Activated naive CD4-positive, alpha-beta T cell treated with Interleukin-2 at 50 U/mL for 16 hours (primary cell): Measurements from ENCODE around the gene DEAF1.
"Not testable (repeated sequence)": the region's sequence is repeated elsewhere in the genome, so short reads cannot be mapped to it uniquely, and the experiment has no call there.

Experiments used
- DNase-seq: peaks from one replicate; pipeline ENCODE4 v3.0.0-alpha.2; 2020

The DEAF1 gene

DNA sequence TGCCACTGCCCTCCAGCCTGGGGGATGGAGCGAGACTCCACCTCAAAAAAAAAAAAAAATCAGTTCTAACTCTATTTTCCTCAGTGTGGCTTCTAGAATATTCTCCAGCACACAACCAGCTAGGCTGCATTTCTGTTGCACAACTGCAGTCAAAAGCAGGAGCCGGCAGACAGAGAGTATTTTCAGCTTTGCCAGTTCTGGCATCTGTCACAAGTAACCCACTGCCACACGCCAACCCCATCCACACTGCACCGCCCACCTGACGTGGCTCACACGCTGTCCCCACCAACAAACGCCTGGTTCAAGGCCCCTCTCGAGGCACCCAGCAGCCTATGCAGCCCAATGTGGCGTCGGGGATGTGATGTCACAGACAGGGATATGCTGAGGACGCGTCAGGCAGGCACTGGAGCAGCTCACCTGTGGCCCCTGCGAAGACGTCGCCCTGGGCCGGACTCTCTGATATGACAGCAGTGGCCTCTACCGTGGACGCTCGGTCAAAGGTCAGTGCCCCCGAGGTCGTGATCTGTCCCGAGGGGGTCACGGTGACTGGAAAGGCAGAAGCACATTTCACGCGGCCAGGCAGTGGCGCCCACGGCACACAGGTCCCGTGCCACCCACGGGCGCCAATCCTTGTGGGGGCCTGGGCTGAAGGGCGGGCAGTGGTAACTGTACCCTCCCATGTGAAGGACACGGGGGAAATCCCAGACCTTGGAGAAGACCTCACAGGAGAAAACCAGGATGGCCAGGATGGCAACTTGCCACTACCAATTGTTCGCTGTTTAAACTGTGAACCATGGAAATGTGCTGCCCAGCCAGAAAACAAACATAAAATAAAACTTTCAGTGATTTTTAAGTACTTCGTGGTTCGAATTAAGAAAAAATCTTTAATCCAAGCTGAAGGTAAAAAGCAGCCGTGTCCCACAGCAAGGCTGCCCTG lies 15.5 kb downstream of the DEAF1 start:
- DNase-seq: no peak

DNA sequence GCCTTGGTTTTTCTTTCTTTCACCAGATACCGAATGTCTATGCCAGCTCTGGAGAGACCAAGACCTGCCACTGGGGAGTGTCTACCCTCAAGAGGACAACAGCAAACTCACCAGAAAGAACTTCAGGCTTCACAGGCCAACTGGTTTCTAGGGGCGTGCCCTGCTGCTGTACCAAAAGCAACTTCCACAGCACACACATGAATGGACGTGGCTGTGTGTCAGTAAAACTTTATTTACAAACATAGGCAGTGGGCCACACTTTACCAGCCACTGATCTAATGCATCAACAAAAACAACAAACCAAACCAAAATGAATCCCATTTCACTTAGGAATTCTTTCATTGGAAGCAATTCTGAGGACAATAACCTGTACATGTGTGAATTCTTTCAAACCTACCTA lies 16.7 kb downstream of the DEAF1 start:
- DNase-seq: no peak

DNA sequence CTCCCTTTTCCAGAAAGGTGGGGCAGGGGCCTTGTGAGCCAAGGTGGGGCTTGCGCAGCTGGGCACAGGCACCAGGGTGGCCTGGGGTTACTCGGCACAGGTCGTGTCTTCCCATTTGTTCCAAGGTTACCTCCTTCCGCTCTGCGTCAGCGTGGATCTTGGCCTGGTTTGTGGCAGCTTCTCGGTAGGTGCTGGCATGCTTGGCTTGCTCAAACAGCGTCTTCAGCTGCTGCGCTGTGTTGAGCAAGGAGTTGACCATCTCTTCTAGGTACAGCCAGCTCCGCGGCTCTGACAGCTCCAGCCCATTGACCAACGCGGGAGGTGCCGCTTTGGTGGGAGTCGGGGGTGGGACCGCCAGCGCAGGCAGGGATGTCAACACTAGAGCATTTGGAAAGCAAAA lies 20.6 kb downstream of the DEAF1 start:
- DNase-seq: no peak

DNA sequence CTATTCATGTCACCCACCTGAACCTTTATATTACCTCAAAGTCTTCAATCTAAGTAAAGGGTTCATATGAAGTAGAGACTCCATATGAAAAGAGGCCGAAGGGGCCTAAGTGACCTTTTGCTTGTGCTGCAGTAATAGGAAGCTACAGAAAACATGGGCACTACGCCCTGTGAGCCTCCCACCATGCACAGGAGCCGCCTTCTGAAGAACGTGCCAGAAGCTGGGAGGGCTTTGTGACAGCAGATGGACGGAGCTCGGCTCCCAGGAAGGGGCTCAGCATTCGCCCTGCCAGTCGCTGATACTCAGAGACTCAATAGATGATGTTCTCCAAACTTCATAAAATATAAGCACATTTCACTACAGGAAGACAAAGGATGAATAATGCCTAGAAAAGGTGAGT lies 21.2 kb downstream of the DEAF1 start:
- DNase-seq: no peak

DNA sequence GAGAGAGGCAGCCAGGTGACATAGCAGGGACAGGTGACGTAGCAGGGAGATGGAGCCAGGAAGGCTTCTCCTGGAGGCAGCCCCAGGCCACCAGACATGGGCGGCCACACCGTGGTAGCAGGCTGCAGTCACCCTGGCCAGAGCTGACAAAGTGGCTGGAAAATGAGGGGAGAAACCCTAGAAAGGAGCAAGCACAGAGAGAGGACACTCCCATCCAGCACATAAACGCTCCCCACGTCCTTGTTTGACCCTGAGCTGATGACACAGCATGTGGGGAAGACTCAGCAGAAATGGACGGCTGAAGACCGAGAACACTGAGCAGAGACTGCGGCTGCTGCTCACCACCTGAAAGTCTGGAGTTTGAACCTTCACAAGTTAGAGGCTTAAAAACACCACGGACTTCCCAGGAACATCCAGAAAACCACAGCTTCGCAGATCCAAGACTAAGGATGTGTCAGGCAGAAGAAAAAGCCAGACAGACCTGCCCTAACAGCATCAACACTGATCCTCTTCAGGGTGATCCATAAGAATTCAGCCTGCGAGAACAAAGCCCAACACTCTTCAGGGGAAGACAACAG lies 29.2 kb downstream of the DEAF1 start:
- DNase-seq: no peak

DNA sequence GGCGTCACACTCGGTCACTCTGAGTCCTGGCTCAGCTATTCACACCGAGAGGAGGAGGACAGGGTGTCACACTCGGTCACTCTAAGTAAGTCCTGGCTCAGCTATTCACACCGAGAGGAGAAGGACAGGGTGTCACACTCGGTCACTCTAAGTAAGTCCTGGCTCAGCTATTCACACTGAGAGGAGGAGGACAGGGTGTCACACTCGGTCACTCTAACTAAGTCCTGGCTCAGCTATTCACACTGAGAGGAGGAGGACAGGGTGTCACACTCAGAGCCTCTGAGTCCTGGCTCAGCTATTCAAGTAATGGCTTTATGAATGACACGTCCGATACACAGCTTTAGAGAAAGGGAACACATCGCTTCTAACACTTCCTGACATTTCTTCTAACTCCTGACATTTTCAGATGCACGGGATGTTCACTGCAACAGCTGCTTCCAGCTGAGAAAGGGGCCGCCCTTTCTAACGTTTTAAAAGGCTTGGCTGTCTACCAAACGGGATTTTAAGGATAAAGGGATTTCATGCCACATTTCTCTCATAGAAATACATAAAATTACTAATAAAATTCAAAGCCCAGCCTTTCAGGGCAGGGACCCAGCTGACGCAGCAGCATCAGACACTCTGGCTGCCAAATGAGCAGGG lies 29.8 kb downstream of the DEAF1 start:
- DNase-seq: no peak

DNA sequence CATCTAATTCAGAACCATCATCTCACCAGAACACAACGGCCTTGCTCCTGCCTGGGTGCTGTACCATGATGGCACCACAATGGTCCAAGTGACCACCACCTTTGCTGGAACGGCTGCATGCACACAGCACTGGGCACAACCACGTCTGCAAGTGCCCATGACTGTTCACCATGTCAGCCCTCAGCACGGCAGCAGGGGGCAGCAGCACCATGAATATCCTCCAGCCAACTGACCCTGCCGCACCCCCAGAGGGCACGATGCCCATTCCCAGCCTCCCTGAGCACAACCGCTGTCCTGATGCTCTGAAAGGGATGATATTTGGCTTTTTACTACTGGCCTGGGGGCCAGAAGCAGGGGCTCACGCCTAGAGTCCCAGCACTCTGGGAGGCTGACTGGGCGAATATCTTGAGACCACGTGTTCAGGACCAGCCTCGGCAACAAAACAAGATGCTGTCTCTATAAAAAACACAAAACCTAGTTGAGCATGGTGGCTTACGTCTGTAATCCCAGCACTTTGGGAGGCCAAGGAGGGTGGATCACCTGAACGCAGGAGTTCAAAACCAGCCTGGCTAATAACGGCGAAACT lies 32.2 kb downstream of the DEAF1 start:
- peak; percentile 39 for DNase-seq

DNA sequence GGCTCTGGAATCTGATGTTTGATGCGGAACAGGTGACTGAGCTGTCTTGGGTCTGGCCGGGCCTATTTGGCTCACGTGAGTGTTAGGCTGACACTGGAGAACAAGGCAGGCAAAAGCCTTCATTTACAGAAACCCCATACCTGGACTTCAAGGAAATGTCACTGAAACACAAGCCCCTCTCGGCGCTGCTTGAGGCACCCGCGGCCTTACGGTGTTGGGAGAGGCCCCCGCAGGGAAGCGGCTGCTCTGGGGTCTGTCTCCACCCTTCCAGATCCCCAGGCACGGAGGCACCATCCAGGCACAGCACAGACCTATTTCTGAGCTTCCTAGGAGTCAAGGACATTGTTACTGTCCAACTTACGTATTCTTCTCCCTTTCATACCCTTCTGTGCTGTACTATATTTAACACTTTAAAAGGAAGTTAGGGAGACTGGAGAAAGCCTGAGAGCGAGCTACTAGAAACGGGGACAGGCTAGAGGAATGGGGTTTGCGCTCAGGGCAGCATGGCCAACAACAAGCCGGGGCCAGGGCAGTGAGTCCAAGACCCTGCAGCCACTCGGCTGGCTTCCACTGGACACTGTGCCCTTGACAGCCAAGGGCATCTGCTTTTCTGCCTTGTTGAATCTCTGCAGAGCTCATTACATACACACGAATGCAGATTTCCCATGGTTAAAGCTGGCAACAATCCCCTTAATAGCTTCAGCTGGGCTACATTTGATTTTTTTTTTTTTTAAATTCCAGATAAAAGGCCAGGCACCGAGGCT lies 34.2 kb downstream of the DEAF1 start:
- DNase-seq: no peak

DNA sequence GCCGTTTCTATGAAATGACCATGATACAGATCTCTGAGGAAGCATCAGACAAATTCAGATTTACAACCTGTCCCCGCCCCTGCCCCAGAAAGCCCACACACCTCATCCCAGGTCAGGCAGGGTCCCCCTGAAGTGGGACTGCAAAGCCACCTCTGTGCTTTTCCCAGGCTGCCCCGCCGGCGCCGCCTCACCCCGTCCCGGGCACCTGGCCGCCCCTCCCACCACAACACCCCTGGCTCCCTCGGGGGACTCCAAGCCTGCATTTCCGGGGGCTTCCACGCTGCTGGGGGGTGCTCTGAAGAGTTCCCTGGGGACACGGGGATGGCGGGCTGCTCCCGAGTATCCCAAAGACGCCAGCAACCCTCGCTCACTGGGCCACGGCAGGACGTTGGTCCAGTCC lies 34.7 kb downstream of the DEAF1 start:
- DNase-seq: no peak

DNA sequence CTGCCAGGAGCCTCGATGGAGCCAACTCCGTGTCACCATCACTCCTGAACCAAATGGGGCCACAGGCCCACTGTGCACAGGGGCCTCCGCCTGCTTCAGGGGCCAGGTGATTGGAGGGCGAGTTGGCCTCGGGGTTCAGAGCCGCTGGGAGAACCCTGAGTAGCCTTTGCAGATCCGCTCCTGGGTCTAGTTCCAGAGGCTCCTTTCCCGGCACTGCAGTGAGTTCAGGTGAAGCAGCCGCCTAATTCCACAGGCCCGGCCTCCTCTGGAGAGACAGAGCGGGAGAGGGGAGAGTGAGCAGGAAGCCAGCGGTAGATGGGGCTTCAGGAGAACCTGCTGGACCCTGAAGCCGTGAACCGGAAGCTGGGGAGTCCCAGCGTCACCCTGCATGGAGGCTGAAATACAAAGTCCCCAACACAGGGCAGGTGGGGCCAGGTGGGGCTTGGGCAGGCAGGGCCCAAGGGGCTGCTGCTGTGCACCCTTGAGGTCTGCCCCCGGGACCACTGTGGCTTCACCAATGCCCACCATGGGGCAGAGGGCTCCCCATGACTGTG lies 35.4 kb downstream of the DEAF1 start:
- DNase-seq: no peak

DNA sequence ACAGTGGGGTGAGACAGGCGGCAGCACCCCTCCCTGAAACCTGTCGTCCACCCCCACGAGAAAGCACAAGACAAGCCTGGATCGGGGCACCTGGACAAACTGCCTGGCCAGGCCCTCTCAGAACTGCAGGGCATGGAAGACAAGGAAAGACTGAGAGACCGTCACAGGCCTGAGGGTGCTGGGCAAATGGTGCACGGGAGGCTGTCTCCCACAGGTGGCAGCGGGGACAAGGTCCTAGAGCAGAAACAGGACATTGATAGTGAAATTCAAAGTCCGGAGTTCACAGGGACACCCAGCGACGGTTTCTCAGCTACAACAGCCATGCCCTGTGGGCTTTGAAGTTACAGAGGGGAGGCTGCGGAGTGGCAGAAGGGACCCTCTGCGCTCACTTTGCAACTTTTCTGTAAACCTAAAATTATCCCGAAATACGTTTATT lies 37.3 kb downstream of the DEAF1 start:
- DNase-seq: no peak

DNA sequence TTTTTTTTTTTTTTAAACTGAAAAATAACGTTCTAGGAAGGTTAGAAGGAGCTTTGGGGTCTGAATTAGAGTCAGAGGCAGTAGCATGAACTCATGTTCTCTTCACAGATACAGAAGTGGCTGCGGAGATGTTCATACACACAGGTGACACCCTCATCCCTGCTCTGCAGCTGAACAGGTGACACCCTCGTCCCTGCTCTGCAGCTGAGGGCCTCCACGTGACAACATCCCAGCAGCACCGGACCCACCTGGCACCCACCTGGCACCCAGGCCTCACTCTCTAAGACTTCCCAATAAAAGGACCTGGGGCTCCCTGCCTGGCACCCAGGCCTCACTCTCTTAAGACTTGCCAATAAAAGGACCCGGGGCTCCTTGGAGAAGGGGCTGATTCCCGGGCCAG lies 38.2 kb downstream of the DEAF1 start:
- DNase-seq: no peak

DNA sequence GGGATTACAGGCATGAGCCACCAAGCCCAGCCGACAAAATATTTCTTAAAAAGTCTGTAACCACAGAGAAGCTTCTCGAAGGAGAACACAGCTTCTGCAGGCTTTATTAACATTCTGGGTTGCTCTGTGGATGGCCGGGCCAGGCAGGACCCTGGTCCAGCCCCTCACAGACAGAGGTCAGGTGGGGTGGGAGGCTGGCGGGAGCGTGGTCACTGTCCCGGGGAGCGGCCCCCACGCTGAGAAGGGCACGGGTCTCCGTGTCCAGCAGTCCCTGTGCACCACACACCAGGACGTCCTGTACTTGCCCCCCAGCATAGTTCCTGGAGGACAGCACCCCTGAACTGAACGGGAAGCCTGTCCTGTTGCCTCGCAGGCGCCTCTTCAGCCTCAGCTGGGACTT lies 38.6 kb downstream of the DEAF1 start:
- DNase-seq: no peak

DNA sequence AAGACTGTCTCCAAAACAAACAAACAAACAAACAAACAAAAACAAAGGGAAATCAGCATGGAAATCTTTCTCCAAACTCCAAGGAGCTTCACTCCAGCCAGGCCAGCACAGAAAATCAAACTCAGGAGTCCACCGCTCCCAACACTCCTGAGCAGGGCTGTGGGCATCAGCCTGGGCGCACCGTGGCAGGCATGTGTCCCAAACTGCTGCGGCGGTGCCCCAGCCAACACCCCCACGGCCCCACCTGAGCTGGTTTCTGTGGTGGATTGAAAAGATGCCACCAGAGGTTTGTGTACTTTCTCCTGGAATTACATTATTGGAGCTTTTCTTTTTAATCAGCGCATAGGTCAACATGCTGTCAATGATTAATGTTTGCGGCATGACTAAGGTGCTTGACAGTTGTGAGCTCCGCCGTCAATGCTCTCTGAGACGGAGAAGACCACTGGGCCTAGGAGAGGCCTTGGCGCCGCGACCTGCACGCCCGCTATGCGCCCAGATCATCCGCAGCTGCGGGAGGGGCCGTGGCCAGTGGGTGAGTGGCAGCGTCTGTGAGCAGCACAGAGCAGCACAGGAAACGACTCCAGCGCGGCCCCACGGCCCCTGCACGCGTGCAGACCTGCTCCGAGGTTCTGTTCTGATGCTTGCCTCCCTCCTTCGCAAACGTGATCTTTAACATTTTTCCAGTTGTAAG lies 39.8 kb downstream of the DEAF1 start:
- no peak for DNase-seq

DNA sequence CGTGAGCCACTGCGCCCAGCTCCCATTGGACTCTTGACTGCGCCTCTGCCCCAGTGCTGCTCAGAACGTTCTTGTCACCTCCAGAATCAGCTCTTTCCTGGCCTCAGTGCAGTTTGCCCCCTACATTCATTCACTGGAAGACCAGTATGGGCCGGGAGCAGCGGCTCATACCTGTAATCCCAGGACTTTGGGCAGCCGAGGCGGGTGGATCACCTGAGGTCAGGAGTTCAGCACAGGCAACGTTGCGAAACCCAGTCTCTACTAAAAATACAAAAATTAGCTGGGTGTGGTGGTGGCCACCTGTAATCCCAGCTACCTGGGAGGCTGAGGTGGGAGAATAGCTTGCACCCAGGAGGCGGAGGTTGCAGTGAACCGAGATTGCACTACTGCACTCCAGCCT lies 40.6 kb downstream of the DEAF1 start:
- DNase-seq: not testable (repeated sequence)

DNA sequence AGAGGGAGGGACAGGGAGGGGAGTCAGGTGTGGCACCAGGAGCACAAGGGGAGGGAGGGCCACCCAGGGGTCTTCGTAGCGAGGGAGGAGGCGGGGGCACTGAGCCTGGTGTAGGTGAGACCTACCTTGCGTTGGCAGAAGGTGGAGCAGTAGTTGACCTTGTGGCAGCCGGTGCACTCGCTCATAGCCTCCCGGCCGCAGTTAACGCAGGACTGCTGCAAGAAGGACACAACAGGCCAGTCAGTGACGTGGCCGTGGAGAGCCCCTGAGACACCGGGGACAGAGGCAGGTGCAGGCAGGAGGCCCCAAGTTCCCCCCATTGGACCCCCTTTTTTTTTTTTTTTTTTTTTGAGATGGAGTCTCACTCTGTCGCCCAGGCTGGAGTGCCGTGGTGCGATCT lies 41.2 kb downstream of the DEAF1 start:
- DNase-seq: no peak

DNA sequence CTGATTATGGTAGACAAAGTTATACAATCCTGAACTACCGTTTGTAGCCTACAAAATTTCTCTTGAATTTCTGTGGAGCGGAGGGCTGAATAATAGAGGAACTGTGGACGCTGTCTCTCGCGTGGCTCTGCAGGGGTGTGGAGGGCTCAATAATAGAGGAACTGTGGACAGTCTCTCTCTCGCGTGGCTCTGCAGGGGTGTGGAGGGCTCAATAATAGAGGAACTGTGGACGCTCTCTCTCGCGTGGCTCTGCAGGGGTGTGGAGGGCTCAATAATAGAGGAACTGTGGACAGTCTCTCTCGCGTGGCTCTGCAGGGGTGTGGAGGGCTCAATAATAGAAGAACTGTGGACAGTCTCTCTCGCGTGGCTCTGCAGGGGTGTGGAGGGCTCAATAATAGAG lies 41.9 kb downstream of the DEAF1 start:
- DNase-seq: not testable (repeated sequence)

DNA sequence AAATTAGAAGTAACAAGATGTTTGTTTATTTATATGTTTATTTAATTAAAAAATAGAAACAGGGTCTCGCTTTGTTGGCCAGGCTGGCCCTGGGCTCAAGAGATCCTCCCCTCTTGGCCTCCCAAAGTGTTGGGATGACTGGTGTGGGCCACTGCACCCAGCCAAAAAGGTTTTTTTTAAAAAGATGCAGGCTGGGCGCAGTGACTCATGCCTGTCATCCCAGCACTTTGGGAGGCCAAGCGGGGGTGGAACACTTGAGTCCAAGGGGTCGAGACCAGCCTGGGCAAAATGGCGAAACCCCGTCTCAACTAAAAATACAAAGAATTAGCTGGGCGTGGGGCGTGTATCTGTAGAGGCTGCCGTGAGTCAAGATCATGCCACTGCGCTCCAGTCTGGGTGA lies 44.5 kb downstream of the DEAF1 start:
- no peak for DNase-seq

DNA sequence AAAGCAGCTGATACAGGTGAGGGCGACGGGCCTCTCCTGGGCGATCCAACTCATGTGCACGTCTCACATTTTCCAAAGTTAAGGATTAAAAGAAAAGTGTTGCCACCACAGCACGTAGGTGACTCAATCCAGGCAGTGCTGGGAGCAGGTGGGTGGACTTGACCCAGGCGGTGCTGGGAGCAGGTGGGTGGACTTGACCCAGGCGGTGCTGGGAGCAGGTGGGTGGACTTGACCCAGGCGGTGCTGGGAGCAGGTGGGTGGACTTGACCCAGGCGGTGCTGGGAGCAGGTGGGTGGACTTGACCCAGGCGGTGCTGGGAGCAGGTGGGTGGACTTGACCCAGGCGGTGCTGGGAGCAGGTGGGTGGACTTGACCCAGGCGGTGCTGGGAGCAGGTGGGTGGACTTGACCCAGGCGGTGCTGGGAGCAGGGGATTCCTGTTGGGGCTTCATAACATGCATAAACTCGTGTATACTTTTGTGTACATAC lies 47.3 kb downstream of the DEAF1 start:
- DNase-seq: not testable (repeated sequence)

DNA sequence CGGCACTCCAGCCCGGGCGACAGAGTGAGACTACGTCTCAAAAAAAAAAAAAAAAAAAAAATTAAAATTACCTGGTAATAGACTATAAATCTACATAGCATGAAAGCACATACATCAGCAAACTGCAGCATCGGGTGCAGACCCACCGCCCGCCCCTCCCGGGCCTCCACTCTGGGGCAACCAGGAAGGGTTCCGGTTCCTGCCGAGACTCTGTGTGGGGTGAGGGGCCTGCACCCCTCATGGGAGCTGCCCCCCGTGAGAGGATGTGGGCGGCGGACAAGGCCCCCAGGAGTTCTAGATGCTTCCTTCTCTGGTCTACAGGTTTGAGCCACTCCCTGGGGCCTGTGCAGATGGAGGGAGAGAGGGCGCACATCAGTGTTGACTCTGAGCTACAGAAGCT lies 48.8 kb downstream of the DEAF1 start:
- no peak for DNase-seq

DNA sequence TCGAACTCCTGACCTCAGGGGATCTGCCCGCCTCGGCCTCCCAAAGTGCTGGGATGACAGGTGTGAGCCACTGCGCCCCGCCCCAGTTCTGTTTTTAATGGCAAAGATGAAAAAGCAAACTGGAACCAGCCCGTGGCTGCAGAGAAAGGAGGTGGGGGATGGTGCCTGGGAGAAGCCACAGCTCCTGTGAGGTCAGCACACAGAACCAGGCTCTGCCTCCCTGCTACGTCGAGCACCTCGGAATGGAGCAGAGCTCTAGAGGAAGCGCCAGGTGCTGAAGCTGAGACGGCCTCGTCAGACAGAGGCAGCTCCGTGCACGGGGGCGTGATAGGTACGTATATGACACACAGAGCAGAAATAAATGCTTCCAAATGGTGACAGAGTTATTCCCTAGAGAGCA lies 49.5 kb downstream of the DEAF1 start:
- DNase-seq: no peak
